SK-N-SH (cell line): Measurements from ENCODE around the gene SUCLA2.

Source experiments
- CTCF ChIP-seq: fragments of 200-600 bp; sonication (generic); IDR thresholded peaks from 2 replicates; pipeline ENCODE4 v1.6.1; 2017; ENCODE audit warnings: antibody characterized with exemption, mild to moderate bottlenecking, moderate library complexity
- FOXM1 ChIP-seq: IDR thresholded peaks from 2 replicates; pipeline ENCODE4 v1.4.0; 2012; ENCODE audit warnings: low read depth, mild to moderate bottlenecking
- MAX ChIP-seq: IDR thresholded peaks from 2 replicates; pipeline ENCODE4 v1.4.0; 2012; ENCODE audit warnings: low read depth

- TF ChIP-seq CTCF (no peak), MAX (no peak), FOXM1 (no peak)
Observed at GRCh38 chr13:47898080-47898479, 103.0 kb downstream of the SUCLA2 start.
